Suppressor macrophage treated with lipopolysaccharide for 1 hour (primary cell): ENCODE measurements around the gene NR1D1.

Source experiments
- DNase-seq, 3 donors: peaks; one replicate each; pipeline ENCODE4 v3.0.0-alpha.2; 2020 to 2022

The NR1D1 gene

GRCh38 chr17:40097087-40097486, 3.3 kb downstream of the NR1D1 start:
- DNase-seq = no peak

- peak; percentile 97 to 100 (median 97) for DNase-seq
These were observed 4.2 kb downstream of the NR1D1 start for GRCh38 chr17:40095944-40096791.

DNA sequence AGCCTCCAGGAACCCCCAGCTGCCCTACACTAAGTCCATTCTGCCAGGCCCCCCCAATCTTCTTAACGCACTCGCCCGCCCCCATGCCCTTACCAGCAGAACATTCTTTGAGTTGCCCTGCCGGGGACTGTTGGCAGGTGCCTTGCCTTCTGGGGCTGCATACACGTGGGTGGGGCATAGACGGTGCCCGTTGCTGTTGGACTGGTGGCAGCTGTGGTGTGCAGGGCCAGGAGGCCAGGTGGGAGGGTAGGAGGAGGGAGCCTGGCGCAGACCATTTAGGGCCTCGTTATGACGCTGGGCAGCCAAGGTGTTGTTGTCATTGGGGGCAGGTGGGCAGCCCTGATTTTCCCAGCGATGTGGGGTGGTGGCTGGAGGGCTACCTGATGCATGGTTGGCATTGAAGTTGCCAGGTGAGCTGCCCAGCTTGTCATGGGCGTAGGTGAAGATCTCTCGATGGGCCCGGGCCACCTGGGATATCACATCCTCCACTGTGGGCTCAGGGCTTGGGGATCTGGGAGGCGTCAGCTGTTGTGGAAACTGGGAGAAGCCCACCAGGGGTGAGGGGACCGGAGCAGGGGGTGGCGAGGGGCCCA, 4.9 kb downstream of the NR1D1 start:
- no peak for DNase-seq

DNA sequence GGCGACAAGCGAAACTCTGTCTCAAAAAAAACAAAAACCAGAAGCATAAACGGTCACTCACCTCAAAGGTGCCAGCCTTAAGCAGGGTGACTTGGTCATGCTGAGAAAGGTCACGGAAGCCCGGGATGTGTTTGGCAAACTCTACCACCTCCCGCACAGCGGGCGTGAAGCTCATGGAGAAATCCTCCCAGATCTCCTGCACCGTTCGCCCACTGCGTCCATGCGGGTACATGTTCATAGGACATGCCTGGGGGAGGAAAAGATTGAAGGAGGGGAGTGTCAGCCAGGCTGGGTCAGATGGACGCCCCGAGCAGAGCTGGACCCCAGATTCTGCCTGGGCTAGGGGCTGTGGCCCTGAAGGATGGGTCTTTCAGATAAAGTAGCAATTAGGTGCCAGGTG, 5.5 kb downstream of the NR1D1 start:
- DNase-seq = no peak

DNA sequence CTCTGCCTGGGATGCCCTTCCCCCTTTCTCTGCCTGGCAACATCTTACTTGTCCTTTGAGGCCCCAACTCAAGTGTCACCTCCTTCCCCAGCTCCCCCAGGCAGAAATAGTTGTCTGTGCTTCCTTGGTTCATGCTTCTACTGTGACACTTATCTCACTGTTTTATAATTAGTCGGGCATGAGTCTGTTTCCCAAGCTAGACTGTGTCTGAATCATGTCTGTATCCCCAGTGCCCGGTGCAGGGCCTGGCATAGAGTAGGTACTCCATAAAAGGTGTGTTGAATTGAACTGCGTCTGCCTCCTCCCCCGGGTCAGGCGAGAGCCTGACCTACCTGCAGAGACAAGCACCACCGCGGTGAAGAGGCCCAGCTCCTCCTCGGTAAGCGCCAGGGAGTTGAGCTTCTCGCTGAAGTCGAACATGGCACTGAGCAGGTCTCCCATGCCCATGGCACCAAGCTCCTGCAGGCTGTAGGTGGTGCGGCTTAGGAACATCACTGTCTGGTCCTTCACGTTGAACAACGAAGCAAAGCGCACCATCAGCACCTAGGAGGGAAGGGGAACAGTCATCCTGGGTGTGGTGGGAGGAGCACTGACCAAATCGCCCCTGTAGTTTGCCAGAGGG, 6.7 kb downstream of the NR1D1 start:
- no peak for DNase-seq

DNA sequence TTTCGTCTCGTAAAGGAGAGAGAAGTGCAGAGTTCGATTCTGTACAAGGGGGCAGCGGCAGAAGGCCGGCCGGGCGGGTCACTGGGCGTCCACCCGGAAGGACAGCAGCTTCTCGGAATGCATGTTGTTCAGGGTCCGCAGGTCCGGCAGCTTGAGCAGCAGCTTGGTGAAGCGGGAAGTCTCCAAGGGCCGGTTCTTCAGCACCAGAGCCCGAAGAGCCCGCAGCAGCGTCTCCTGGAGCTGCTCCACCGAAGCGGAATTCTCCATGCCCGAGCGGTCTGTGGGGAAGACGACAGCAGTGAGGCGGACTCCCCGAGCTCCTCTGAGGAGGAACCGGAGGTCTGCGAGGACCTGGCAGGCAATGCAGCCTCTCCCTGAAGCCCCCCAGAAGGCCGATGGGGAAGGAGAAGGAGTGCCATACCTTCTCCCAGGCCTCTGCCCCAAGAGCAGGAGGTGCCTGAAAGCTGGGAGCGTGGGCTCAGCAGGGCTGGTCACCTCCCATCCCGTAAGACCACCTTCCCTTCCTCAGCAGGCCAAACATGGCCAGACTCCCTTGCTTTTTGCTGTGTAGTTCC, 7.3 kb downstream of the NR1D1 start:
- no peak for DNase-seq

- no peak for DNase-seq
These were observed 7.8 kb downstream of the NR1D1 start for GRCh38 chr17:40092581-40092980.

- no peak for DNase-seq
These were observed 8.5 kb downstream of the NR1D1 start for GRCh38 chr17:40091691-40092397.

DNA sequence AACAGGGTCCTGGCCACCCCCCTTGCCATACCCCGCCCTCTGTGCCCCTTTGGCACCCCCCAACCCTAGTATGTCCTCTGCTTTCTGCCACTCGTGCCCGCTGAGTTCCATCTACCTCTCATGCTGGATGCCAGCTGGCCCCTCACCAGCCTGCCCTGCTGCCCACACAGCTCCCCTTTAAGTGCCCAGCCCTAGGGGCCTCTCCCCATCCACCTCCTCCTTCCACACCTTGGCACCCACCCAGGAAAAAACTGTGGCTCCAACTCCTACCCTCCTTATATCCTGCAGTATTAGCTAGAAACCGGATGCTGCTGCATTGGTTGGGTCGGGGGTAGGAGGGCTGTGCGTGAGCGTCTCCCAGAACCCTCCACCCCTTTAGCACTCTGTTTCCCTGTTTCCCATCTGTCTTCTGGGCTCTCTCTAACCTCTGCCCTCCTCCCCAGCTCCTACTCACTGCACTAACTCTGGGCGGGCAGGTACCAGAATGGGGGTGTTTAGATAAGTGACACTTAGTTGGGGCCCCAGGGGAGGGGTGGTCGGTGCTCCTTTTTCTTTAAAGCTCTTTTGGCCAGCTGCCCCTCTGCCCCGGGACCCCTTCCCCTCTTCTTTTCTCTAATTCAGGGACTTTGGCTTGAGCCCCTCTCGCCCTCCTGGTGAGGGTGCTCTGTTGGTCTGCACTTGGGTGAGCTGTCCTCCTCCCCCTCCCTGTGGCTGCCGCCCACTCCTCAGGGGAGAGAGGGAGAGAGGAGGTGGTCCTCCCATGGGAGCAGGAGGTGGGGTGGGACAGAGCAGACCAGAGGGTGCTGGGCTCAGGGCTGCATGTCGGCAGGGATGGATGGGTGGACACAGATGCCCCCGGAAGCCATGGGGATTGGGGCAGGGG, 9.9 kb downstream of the NR1D1 start:
- DNase-seq = no peak

DNA sequence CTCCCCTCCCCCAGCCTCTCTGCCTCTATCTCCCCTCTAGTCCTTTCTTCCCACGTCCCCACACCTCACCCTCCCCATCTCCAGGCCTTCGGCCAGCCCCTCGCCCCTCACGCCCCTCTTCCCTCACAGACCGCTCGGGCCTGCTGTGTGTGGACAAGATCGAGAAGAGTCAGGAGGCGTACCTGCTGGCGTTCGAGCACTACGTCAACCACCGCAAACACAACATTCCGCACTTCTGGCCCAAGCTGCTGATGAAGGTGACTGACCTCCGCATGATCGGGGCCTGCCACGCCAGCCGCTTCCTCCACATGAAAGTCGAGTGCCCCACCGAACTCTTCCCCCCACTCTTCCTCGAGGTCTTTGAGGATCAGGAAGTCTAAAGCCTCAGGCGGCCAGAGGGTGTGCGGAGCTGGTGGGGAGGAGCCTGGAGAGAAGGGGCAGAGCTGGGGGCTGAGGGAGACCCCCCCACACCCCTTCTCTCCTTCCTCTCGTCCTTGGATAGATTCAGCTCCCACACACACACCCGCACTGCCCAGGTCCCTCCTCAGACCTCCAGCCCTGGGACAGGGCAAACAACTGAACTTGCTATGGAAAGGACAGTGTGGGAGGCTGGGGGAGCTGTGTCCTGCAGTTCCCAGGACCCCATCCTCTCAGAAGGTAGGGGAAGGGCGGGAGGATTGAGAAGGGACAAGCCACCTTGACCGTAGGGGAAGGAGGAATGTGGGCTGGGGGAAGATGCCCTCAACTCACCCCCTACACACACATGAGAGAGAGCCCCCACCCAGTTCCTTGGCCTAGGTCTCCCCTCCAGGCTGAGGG, 11.1 kb downstream of the NR1D1 start:
- no peak for DNase-seq

- DNase-seq = no peak
These were observed 12.3 kb downstream of the NR1D1 start for GRCh38 chr17:40087903-40088718.

DNA sequence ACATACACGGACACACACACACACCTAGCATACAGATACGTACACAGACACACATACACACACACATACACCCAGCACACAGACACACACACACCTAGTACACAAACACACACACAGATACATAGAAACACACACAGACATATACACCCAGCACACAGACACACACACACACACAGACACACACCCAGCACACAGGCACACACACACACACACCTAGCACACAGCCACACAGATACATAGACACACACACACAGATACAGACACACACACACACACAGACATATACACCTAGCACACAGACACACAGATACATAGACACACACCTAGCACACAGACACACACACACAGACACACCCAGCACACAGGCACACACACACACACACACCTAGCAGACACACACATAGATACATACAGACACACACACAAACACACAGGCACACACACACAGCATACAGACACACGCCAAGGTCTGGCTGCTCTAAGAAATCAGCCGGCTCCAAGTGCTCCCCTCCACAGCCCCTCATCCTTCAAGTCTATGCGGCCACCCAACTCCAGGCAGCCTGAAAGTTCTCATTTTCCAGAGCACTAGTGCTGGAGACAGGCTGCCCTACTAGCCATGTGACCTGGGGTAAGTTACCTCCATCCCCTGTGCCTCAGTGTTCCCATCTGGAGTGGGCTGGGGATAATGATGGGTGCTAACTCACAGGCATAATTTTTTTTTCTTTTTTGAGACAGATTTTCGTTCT, 13.2 kb downstream of the NR1D1 start:
- DNase-seq = no peak

- peak; percentile 60 to 83 (median 60) for DNase-seq
These were observed 14.0 kb downstream of the NR1D1 start for GRCh38 chr17:40086150-40087044.

GRCh38 chr17:40084477-40084876, 15.9 kb downstream of the NR1D1 start:
- DNase-seq = no peak

GRCh38 chr17:40079545-40079944, 20.8 kb downstream of the NR1D1 start:
- DNase-seq = no peak

GRCh38 chr17:40076591-40076990, 23.8 kb downstream of the NR1D1 start:
- DNase-seq = no peak

- DNase-seq = no peak
These were observed 24.4 kb downstream of the NR1D1 start for GRCh38 chr17:40075942-40076498.
